Tibial artery (tissue), 4 donors: ENCODE data around the gene ANKRD11.
"Not testable (repeated sequence)": the region's sequence is repeated elsewhere in the genome, so short reads cannot be mapped to it uniquely, and the experiment has no call there.

Source experiments
- DNase-seq, 2 donors: peaks; one replicate each; pipeline ENCODE4 v3.0.0-alpha.2; 2019
- H3K27ac ChIP-seq, 2 donors: fragments of 200-600 bp; sonication (generic) in 1 of 2; 1 replicate in 1 of 2; 2 replicates in 1 of 2; pipeline ENCODE4 v1.5.1; 2018 to 2019; ENCODE audit warnings: mild to moderate bottlenecking in 1 of 2
- H3K27me3 ChIP-seq, 2 donors: fragments of 200-600 bp; sonication (generic) in 1 of 2; one replicate each; pipeline versions ENCODE4 v1.5.1 to v1.6.0; 2016 to 2019
- H3K36me3 ChIP-seq, 3 donors: fragments of 200-600 bp; sonication (generic) in 2 of 3; one replicate each; pipeline ENCODE4 v1.5.1; 2016 to 2019; ENCODE audit warnings: mild to moderate bottlenecking in 2 of 3
- H3K4me1 ChIP-seq, 4 donors: fragments of 200-600 bp; sonication (generic) in 2 of 4; 1 replicate in 3 of 4; 2 replicates in 1 of 4; pipeline ENCODE4 v1.5.1; 2016 to 2019
- H3K4me3 ChIP-seq, 2 donors: fragments of 200-600 bp; sonication (generic) in 1 of 2; 1 replicate in 1 of 2; 2 replicates in 1 of 2; pipeline ENCODE4 v1.5.1; 2018 to 2019; ENCODE audit warnings: mild to moderate bottlenecking in 2 of 2
- H3K9me3 ChIP-seq, 3 donors: fragments of 200-600 bp; sonication (generic) in 1 of 3; one replicate each; pipeline ENCODE4 v1.5.1; 2016 to 2019
- intact Hi-C: fragments of 100-400 bp; cut with DNase I; formaldehyde crosslinking; loops from one replicate; pipeline ENCODE4 v1.15.0; 2023; ENCODE audit warnings: low total_unique reads
- TF ChIP-seq, protein P1 (sequence below), 2 experiments: fragments of 200-600 bp in 1 of 2; fragments of 450-650 bp in 1 of 2; IDR thresholded peaks; one replicate each; pipeline ENCODE4 v1.5.1; 2017 to 2019; ENCODE audit warnings: antibody characterized with exemption in 2 of 2, mild to moderate bottlenecking in 1 of 2, moderate library complexity in 1 of 2

The ANKRD11 gene

DNA sequence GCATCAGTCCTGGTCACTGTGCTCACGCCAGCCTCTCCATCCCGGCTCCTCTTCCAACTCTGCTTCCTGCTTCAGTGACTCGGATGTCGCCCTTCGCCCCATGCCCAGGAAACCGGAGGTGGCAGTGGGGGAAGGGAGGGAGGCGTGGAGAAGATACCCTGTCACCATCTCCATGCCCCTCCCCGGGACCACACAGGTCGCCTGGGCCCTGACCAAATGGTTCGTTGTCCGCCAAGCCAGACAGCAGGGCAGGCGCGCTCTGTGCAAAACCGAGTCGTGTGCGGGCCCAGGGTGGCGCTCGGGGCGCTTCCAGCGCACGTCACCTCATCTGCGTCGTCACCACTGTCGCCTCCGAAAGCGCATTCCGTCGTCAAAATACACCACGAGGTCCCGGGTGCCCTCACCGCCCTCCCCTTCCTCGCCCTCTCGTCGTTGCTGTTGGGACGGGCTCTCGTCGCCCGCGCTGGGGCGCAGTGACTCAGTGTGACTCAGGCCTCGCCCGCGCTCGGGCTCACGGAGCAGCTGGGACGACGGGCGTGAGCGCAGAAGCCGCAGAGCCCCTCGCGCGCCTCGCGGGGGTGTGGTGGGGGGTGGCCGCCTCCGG lies 233.6 kb downstream of the ANKRD11 start:
- Histone ChIP-seq H3K36me3 (no peaks in the 10 kb centered on the region), H3K4me3 (peak overlapping the region; percentile 23 to 25), H3K4me1 (peaks cover 0 to 15% (median 8%) of the 10 kb centered on the region in 4 donors), H3K27me3 (peaks cover 0 to 21% of the 10 kb centered on the region in 2 donors), H3K9me3 (peaks cover 0 to 2% (median 0%) of the 10 kb centered on the region in 3 donors), H3K27ac (no peak overlapping the region)
- intact Hi-C loops = no loop called here
- DNase-seq = peak in 1 of 2 donors; percentile 45
- TF ChIP-seq, protein P1, sequence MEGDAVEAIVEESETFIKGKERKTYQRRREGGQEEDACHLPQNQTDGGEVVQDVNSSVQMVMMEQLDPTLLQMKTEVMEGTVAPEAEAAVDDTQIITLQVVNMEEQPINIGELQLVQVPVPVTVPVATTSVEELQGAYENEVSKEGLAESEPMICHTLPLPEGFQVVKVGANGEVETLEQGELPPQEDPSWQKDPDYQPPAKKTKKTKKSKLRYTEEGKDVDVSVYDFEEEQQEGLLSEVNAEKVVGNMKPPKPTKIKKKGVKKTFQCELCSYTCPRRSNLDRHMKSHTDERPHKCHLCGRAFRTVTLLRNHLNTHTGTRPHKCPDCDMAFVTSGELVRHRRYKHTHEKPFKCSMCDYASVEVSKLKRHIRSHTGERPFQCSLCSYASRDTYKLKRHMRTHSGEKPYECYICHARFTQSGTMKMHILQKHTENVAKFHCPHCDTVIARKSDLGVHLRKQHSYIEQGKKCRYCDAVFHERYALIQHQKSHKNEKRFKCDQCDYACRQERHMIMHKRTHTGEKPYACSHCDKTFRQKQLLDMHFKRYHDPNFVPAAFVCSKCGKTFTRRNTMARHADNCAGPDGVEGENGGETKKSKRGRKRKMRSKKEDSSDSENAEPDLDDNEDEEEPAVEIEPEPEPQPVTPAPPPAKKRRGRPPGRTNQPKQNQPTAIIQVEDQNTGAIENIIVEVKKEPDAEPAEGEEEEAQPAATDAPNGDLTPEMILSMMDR (IDR thresholded peaks at IDR 0.05) = no peak

DNA sequence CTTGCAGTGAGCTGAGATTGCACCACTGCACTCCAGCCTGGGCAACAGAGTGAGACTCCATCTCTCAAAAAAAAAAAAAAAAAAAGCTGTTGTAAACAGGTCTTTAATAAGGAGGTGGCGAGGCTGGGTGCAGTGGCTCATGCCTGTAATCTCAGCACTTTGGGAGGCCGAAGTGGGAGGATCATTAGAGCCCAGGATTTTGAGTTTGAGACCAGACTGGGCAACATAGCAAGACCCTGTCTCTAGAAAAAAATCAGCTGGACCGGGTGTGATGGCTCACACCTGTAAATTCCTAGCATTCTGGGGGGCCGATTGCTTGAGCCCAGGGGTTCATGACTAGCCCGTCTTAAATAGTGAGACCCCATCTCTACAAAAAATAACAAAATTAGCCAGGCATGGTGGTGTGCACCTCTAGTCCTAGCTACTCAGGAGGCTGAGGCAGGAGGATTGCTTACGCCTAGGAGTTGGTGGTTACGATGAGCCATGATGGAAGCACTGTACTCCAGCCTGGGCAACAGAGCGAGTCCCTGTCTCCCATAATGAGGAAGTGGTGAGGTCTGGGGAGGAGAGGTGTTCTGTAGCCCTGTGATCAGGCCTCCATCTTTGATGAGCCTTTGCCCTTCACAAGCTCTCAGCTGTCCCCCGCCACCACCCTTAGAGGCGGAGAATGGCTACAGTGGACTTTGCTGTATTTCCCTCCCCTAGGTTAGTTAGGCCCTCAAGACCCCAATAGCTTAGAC lies 236.6 kb downstream of the ANKRD11 start:
- Histone ChIP-seq H3K36me3 (no peaks in the 10 kb centered on the region), H3K27me3 (peaks cover 0 to 16% of the 10 kb centered on the region in 2 donors), H3K27ac (no peak overlapping the region), H3K4me3 (no peak overlapping the region), H3K4me1 (peaks cover 0 to 15% (median 8%) of the 10 kb centered on the region in 4 donors), H3K9me3 (no peaks in the 10 kb centered on the region)
- no peak for DNase-seq
- intact Hi-C loops = no loop called here
- TF ChIP-seq, protein P1 (IDR thresholded peaks at IDR 0.05) = no peak

DNA sequence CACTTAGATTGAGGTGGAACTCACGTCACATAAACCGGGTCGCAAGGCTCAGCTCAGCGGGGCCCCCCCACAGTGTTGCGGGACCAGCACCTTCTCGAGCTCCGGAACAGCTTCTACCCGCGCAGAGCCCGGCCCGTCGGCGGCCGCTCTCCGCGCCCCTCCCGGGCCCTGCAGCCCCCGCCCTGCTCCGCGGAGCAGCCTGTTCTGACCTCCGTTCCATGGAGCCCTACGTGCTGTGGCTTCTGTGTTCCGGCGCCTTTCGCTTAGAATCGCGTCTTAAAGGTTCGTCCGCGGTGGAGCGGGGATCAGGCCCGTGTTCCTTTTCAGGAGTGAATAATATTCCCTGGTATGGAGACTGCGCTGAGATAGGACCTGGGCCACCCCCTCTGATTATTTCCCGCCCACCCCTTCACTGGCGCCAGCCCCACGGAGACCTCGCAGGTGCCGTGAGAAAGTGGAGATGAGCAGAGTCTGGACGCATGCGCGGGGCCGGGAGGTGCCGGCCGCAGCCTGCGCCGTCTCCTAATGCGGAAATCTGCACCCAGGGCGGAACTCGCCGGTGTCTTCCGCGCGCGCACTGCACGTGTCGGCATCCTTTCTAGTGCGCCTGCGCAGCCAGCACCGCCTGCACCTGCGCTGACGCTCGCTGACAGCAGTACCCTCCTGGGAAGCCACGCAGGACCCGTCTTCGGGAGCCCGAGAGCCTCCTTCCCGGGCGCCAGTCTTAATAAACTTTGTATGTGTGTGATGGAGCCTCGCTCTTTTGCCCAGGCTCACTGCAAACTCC lies 242.0 kb downstream of the ANKRD11 start:
- Histone ChIP-seq H3K4me1 (peaks cover 5 to 13% (median 9%) of the 10 kb centered on the region in 4 donors), H3K27me3 (peaks cover 0 to 16% of the 10 kb centered on the region in 2 donors), H3K4me3 (peak overlapping the region; percentile 50 to 58), H3K27ac (no peak overlapping the region), H3K36me3 (no peaks in the 10 kb centered on the region), H3K9me3 (no peaks in the 10 kb centered on the region)
- intact Hi-C loops = loop anchor here (10.0 kb wide), 1 partner anchor 256 kb away; the partner anchor contains the start of gene SPG7
- DNase-seq = no peak
- TF ChIP-seq, protein P1 (IDR thresholded peaks at IDR 0.05) = no peak

DNA sequence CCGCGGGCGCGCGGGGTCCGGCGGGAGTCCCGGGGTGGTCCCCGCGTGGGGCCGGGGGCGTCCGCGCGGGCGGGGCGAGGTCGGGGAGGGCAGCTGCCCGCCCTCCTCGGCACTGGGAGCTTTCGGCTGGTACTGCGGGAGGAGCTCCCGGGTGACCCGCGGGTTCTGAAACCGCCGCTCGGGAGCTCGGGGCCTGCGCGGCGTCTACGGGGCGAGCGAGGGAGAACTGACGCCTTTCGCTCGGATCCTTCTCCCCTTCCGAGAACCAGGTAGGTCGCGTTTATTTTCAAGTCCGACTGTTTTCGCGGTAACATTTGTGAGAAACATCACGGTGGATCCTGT lies 242.7 kb downstream of the ANKRD11 start:
- H3K4me1 ChIP-seq = peaks cover 5 to 13% (median 9%) of the 10 kb centered on the region in 4 donors
- intact Hi-C loops = loop anchor here (10.0 kb wide), 1 partner anchor 257 kb away; the partner anchor contains the start of gene SPG7
- H3K27ac ChIP-seq, H3K36me3 ChIP-seq, DNase-seq, H3K9me3 ChIP-seq: not testable (repeated sequence)
- peak overlapping the region; percentile 50 to 58 for H3K4me3 ChIP-seq
- peaks cover 0 to 16% of the 10 kb centered on the region in 2 donors for H3K27me3 ChIP-seq

DNA sequence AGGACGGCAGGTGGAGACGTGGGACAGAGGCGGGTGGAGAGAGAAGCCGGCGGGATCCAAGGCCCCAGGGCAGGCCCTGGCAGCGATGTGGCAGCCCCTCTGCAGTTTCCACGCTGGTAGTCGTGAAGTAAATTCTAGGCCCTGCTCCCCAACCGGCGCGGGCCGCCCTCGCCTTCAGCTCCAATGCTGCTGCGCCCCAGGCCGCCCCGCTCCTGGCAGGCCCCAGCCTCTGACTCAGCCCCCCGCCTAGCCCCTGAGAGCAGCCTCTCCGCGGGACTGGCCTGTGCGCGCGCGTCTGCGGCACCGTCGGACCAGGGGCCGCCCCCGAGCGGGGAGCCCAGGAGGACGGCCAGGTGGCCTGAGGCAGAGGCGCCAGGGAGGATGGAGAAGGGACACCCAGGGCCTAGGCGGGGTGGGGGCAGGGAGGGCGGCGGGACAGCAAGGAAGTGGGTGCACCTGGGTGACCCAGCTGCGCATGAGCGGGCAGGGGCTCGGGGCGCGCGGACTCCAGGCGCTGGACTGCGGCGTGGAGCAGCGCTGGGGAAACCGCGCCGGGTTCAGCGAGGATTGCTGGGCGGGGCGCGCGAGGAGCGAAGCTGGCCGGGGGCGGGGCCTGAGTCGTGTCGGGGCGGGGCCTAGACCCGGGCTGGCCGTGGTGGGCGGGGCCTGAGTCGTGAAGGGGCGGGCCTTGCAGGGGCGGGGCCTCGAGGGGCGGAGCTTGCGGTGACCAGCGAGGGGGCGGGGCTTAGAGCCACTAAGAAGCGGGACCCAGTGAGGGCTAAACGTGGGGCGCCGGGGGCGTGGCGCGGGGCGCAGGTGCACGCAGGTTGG lies 243.2 kb downstream of the ANKRD11 start:
- Histone ChIP-seq H3K27ac (peak overlapping the region in 1 of 2 donors; percentile 37), H3K4me1 (peaks cover 5 to 13% (median 9%) of the 10 kb centered on the region in 4 donors), H3K4me3 (peak overlapping the region; percentile 50 to 58), H3K9me3 (no peaks in the 10 kb centered on the region), H3K27me3 (peaks cover 0 to 16% of the 10 kb centered on the region in 2 donors), H3K36me3 (no peaks in the 10 kb centered on the region)
- TF ChIP-seq, protein P1 (IDR thresholded peaks at IDR 0.05) = no peak
- peak; percentile 64 to 89 for DNase-seq
- intact Hi-C loops = loop anchor here (10.0 kb wide), 1 partner anchor 258 kb away; the partner anchor contains the start of gene SPG7
